Astrocyte (in vitro differentiated cells and primary cell): ENCODE results near the gene GALM. TPM values are rescaled to one million over a fixed set of nuclear protein-coding genes. Genes with fewer than 3 reads are reported as not detected.

Experiments used
- DNase-seq: peaks from one replicate; pipeline ENCODE4 v3.0.0-alpha.2; 2010; ENCODE audit warnings: low read depth
- FAIRE-seq: peaks from 2 replicates; lab custom pipeline; 2011; peaks lifted over from hg19 to GRCh38; lab: Jason Lieb, UNC
- H2AFZ ChIP-seq: 2 replicates; pipeline ENCODE4 v1.6.0; 2012; ENCODE audit warnings: low read depth, low read length, inconsistent platforms
- H3K27ac ChIP-seq: 2 replicates; pipeline ENCODE4 v1.5.1; 2011; ENCODE audit warnings: low read depth, low read length, inconsistent platforms
- H3K27me3 ChIP-seq: 2 replicates; pipeline ENCODE4 v1.6.0; 2011; ENCODE audit warnings: low read length, inconsistent platforms; ENCODE audit not compliant: insufficient read depth
- H3K36me3 ChIP-seq: 2 replicates; pipeline ENCODE4 v1.5.1; 2011; ENCODE audit warnings: low read length, inconsistent platforms; ENCODE audit not compliant: insufficient read depth
- H3K4me1 ChIP-seq: 2 replicates; pipeline ENCODE4 v1.5.1; 2011; ENCODE audit warnings: low read length, inconsistent platforms; ENCODE audit not compliant: insufficient read depth
- H3K4me2 ChIP-seq: 2 replicates; pipeline ENCODE4 v1.6.0; 2012; ENCODE audit warnings: low read length, inconsistent platforms
- H3K4me3 ChIP-seq: 2 replicates; pipeline ENCODE4 v1.5.1; 2011; ENCODE audit warnings: low read depth, mild to moderate bottlenecking, low read length, inconsistent platforms; ENCODE audit not compliant: insufficient read depth
- H3K79me2 ChIP-seq: 2 replicates; pipeline ENCODE4 v1.6.0; 2012; ENCODE audit warnings: mild to moderate bottlenecking, low read length, inconsistent platforms; ENCODE audit not compliant: insufficient read depth
- H3K9ac ChIP-seq: 2 replicates; pipeline ENCODE4 v1.6.0; 2012; ENCODE audit warnings: mild to moderate bottlenecking, low read length, inconsistent platforms
- H3K9me3 ChIP-seq: 2 replicates; pipeline ENCODE4 v1.5.1; 2012; ENCODE audit warnings: low read depth, mild to moderate bottlenecking, low read length, inconsistent platforms; ENCODE audit not compliant: insufficient read depth
- H4K20me1 ChIP-seq: 2 replicates; pipeline ENCODE4 v1.6.0; 2012; ENCODE audit warnings: low read length, inconsistent platforms; ENCODE audit not compliant: insufficient read depth
- H3K27ac Mint-ChIP-seq: one replicate; pipeline ENCODE4 v1.8.0; 2021; ENCODE audit warnings: mild to moderate bottlenecking, mixed read lengths; ENCODE audit not compliant: unreplicated experiment
- H3K27me3 Mint-ChIP-seq: one replicate; pipeline ENCODE4 v1.8.0; 2021; ENCODE audit warnings: low read depth, mixed read lengths; ENCODE audit not compliant: unreplicated experiment
- H3K36me3 Mint-ChIP-seq: one replicate; pipeline ENCODE4 v1.8.0; 2021; ENCODE audit warnings: low read depth, mixed read lengths; ENCODE audit not compliant: unreplicated experiment
- H3K4me1 Mint-ChIP-seq: one replicate; pipeline ENCODE4 v1.8.0; 2021; ENCODE audit warnings: low read depth, mixed read lengths; ENCODE audit not compliant: unreplicated experiment
- H3K4me3 Mint-ChIP-seq: one replicate; pipeline ENCODE4 v1.8.0; 2021; ENCODE audit warnings: mild to moderate bottlenecking, moderate library complexity, mixed read lengths; ENCODE audit not compliant: unreplicated experiment
- H3K9me3 Mint-ChIP-seq: one replicate; pipeline ENCODE4 v1.8.0; 2021; ENCODE audit warnings: mild to moderate bottlenecking, mixed read lengths; ENCODE audit not compliant: unreplicated experiment
- CTCF ChIP-seq: IDR thresholded peaks from 2 replicates; pipeline ENCODE4 v1.5.1; 2011; ENCODE audit warnings: low read depth, mild to moderate bottlenecking, inconsistent platforms, low read length, moderate library complexity; ENCODE audit not compliant: insufficient read depth
- EZH2 ChIP-seq: IDR thresholded peaks from 2 replicates; pipeline ENCODE4 v1.6.1; 2012; ENCODE audit warnings: mild to moderate bottlenecking, low read length, inconsistent platforms; ENCODE audit not compliant: insufficient read depth
- total RNA-seq: library from RNA; stranded (reverse); gene quantifications from 2 replicates; pipeline ENCODE4 v1.2.1, GENCODE V29; 2021

The GALM gene
- total RNA-seq, 1 donor from 2014 or later, result 9.8 TPM

GRCh38 chr2:38627391-38627790 lies 38.5 kb upstream of the GALM start:
- no peak for FAIRE-seq
- Mint-ChIP-seq H3K4me3 (no peak overlapping the region), H3K36me3 (no peaks in the 10 kb centered on the region), H3K9me3 (peaks cover 4% of the 10 kb centered on the region), H3K27ac (no peak overlapping the region), H3K4me1 (peaks cover under 1% of the 10 kb centered on the region), H3K27me3 (peaks cover 3% of the 10 kb centered on the region)
- Histone ChIP-seq H2AFZ (no peak overlapping the region), H3K4me3 (no peak overlapping the region), H3K9me3 (no peaks in the 10 kb centered on the region), H4K20me1 (no peaks in the 10 kb centered on the region), H3K79me2 (no peaks in the 10 kb centered on the region), H3K27ac (no peak overlapping the region), H3K27me3 (peaks cover 7% of the 10 kb centered on the region), H3K36me3 (no peaks in the 10 kb centered on the region), H3K9ac (no peak overlapping the region), H3K4me1 (no peaks in the 10 kb centered on the region), H3K4me2 (no peak overlapping the region)
- no peak for TF ChIP-seq EZH2
- no peak for TF ChIP-seq CTCF
- no peak for DNase-seq

- no peaks in the 10 kb centered on the region for H3K79me2 ChIP-seq
- DNase-seq, result no peak
- H3K4me3 ChIP-seq, result no peak overlapping the region
- peaks cover 4% of the 10 kb centered on the region for H3K9me3 Mint-ChIP-seq
- peaks cover 2% of the 10 kb centered on the region for H3K4me1 Mint-ChIP-seq
- no peak overlapping the region for H3K4me3 Mint-ChIP-seq
- peaks cover 3% of the 10 kb centered on the region for H3K27me3 Mint-ChIP-seq
- no peak overlapping the region for H2AFZ ChIP-seq
- H3K36me3 Mint-ChIP-seq, result no peaks in the 10 kb centered on the region
- no peak overlapping the region for H3K27ac Mint-ChIP-seq
- H3K9ac ChIP-seq, result no peak overlapping the region
- H3K27me3 ChIP-seq, result peaks cover 7% of the 10 kb centered on the region
- TF ChIP-seq EZH2 (no peak), CTCF (no peak)
- no peak overlapping the region for H3K4me2 ChIP-seq
- FAIRE-seq, result no peak
- H4K20me1 ChIP-seq, result no peaks in the 10 kb centered on the region
- H3K9me3 ChIP-seq, result no peaks in the 10 kb centered on the region
- H3K27ac ChIP-seq, result no peak overlapping the region
- no peaks in the 10 kb centered on the region for H3K4me1 ChIP-seq
- no peaks in the 10 kb centered on the region for H3K36me3 ChIP-seq
Observed at GRCh38 chr2:38629684-38630083, 36.2 kb upstream of the GALM start.

- peaks cover under 1% of the 10 kb centered on the region for H3K27me3 Mint-ChIP-seq
- Histone ChIP-seq H3K4me2 (no peak overlapping the region), H3K9me3 (no peaks in the 10 kb centered on the region), H3K27me3 (peaks cover 7% of the 10 kb centered on the region), H4K20me1 (no peaks in the 10 kb centered on the region), H3K79me2 (no peaks in the 10 kb centered on the region), H3K4me1 (no peaks in the 10 kb centered on the region), H3K27ac (no peak overlapping the region), H3K36me3 (no peaks in the 10 kb centered on the region), H3K9ac (no peak overlapping the region), H3K4me3 (no peak overlapping the region), H2AFZ (no peak overlapping the region)
- TF ChIP-seq CTCF, result no peak
- TF ChIP-seq EZH2, result no peak
- H3K36me3 Mint-ChIP-seq, result no peaks in the 10 kb centered on the region
- H3K27ac Mint-ChIP-seq, result no peak overlapping the region
- H3K4me3 Mint-ChIP-seq, result no peak overlapping the region
- peaks cover 2% of the 10 kb centered on the region for H3K4me1 Mint-ChIP-seq
- FAIRE-seq (no peak), DNase-seq (no peak)
- peaks cover 2% of the 10 kb centered on the region for H3K9me3 Mint-ChIP-seq
Observed at GRCh38 chr2:38631976-38632375, 33.9 kb upstream of the GALM start.
